HT1080 (cell line): ENCODE measurements around the gene MYO10. TPM values are rescaled to one million over a fixed set of nuclear protein-coding genes. Genes with fewer than 3 reads are reported as not detected.
"Not testable (repeated sequence)": the region's sequence is repeated elsewhere in the genome, so short reads cannot be mapped to it uniquely, and the experiment has no call there.

Experiments
- DNase-seq: peaks from one replicate; pipeline ENCODE4 v3.0.0-alpha.2; 2015; ENCODE audit warnings: low read depth
- total RNA-seq: library from RNA; depleted of rRNA; stranded (reverse); fragments of >200 nt; shearing (Covaris generic); gene quantifications from 2 replicates; pipeline ENCODE4 v1.2.3, GENCODE V29; 2014

MYO10 gene
- total RNA-seq, 1 experiment from 2014 or later: 61.2 TPM

GRCh38 chr5:16888694-16889124 is 47.4 kb downstream of the MYO10 start:
- peak; percentile 82 for DNase-seq

- DNase-seq: no peak
Observed at GRCh38 chr5:16886793-16887345, 49.2 kb downstream of the MYO10 start.

GRCh38 chr5:16886366-16886736 is 49.7 kb downstream of the MYO10 start:
- no peak for DNase-seq

- no peak for DNase-seq
Observed at GRCh38 chr5:16885635-16886365, 50.3 kb downstream of the MYO10 start.

GRCh38 chr5:16884595-16884994 is 51.5 kb downstream of the MYO10 start:
- no peak for DNase-seq

GRCh38 chr5:16883806-16884205 is 52.3 kb downstream of the MYO10 start:
- no peak for DNase-seq

- DNase-seq: no peak
Observed at GRCh38 chr5:16883176-16883575, 52.9 kb downstream of the MYO10 start.

- DNase-seq: no peak
Observed at GRCh38 chr5:16881251-16881650, 54.8 kb downstream of the MYO10 start.

GRCh38 chr5:16880547-16880946 is 55.5 kb downstream of the MYO10 start:
- DNase-seq: no peak

- no peak for DNase-seq
Observed at GRCh38 chr5:16879650-16880049, 56.4 kb downstream of the MYO10 start.

- DNase-seq: no peak
Observed at GRCh38 chr5:16879191-16879590, 56.9 kb downstream of the MYO10 start.

GRCh38 chr5:16877267-16877935 is 58.7 kb downstream of the MYO10 start:
- DNase-seq: no peak

- not testable (repeated sequence) for DNase-seq
Observed at GRCh38 chr5:16874424-16874823, 61.7 kb downstream of the MYO10 start.

- no peak for DNase-seq
Observed at GRCh38 chr5:16871746-16872339, 64.2 kb downstream of the MYO10 start.

- DNase-seq: no peak
Observed at GRCh38 chr5:16870878-16871277, 65.2 kb downstream of the MYO10 start.

- DNase-seq: peak; percentile 92
Observed at GRCh38 chr5:16869821-16870796, 66.0 kb downstream of the MYO10 start.

GRCh38 chr5:16867577-16867953 is 68.5 kb downstream of the MYO10 start:
- no peak for DNase-seq

GRCh38 chr5:16866795-16867576 is 69.1 kb downstream of the MYO10 start:
- no peak for DNase-seq

GRCh38 chr5:16866273-16866672 is 69.8 kb downstream of the MYO10 start:
- no peak for DNase-seq

GRCh38 chr5:16865151-16865550 is 70.9 kb downstream of the MYO10 start:
- no peak for DNase-seq
